GM19193 (cell line): ENCODE measurements around the gene DAPL1.

ENCODE experiments used
- POLR2A ChIP-seq: IDR thresholded peaks from 4 replicates; pipeline ENCODE4 v1.6.1; 2011; ENCODE audit not compliant: insufficient read depth, insufficient read length; ENCODE audit errors: extremely low read depth

DAPL1 gene

GRCh38 chr2:158795195-158795924 lies at the start of gene DAPL1:
TSS of gene DAPL1 (plus strand) at chr2:158795317. CDS start at chr2:158795373, 56 bp downstream.
- no peak for TF ChIP-seq POLR2A

GRCh38 chr2:158745866-158746382 lies 49.2 kb upstream of the DAPL1 start:
- TF ChIP-seq POLR2A: no peak

GRCh38 chr2:158746488-158746887 lies 48.6 kb upstream of the DAPL1 start:
- no peak for TF ChIP-seq POLR2A

GRCh38 chr2:158747281-158747680 lies 47.8 kb upstream of the DAPL1 start:
- TF ChIP-seq POLR2A: no peak

- TF ChIP-seq POLR2A: no peak
Observed at GRCh38 chr2:158748926-158749590, 46.1 kb upstream of the DAPL1 start.

GRCh38 chr2:158750458-158751125 lies 44.5 kb upstream of the DAPL1 start:
- no peak for TF ChIP-seq POLR2A

GRCh38 chr2:158753641-158754611 lies 41.2 kb upstream of the DAPL1 start:
- no peak for TF ChIP-seq POLR2A

GRCh38 chr2:158755310-158756087 lies 39.6 kb upstream of the DAPL1 start:
- no peak for TF ChIP-seq POLR2A

- no peak for TF ChIP-seq POLR2A
Observed at GRCh38 chr2:158756331-158756730, 38.8 kb upstream of the DAPL1 start.

- TF ChIP-seq POLR2A: no peak
Observed at GRCh38 chr2:158756976-158757375, 38.1 kb upstream of the DAPL1 start.

GRCh38 chr2:158760887-158761286 lies 34.2 kb upstream of the DAPL1 start:
- TF ChIP-seq POLR2A: no peak

GRCh38 chr2:158761621-158762020 lies 33.5 kb upstream of the DAPL1 start:
- TF ChIP-seq POLR2A: no peak

GRCh38 chr2:158762336-158762735 lies 32.8 kb upstream of the DAPL1 start:
- TF ChIP-seq POLR2A: no peak

GRCh38 chr2:158766524-158766923 lies 28.6 kb upstream of the DAPL1 start:
- no peak for TF ChIP-seq POLR2A
